HepG2 (cell line): ENCODE measurements around the gene PCBP1. TPM values are rescaled to one million over a fixed set of nuclear protein-coding genes. Genes with fewer than 3 reads are reported as not detected.
A peak's percentile ranks its signal among the peaks of the same experiment; 100 is the strongest.

Experiments used
- ATAC-seq: fragments of 200-7000 bp; cut with Tn5 transposase; 3 replicates; pipeline ENCODE4 v1.9.1; 2020; ENCODE audit warnings: mild to moderate bottlenecking, moderate library complexity
- BruUV-seq: library from RNA; stranded (reverse); fragments of 400-500 nt; replicated peaks from 2 replicates; lab custom pipeline; 2021; lab: Mats Ljungman, UMichigan
- CTCF ChIA-PET: fragments of 300-600 bp; formaldehyde crosslinking; extraction: SDS; loops from one replicate; lab custom pipeline; 2021; ENCODE audit warnings: low total read pairs, inconsistent platforms, low intra/inter-chr PET ratio; lab: Yijun Ruan, JAX
- POLR2A ChIA-PET: fragments of 350-600 bp; sonication (Branson Sonifier 250); formaldehyde crosslinking; loops from one replicate; lab custom pipeline; 2020; ENCODE audit warnings: antibody characterized with exemption, inconsistent platforms; lab: Yijun Ruan, JAX
- DNase-seq: peaks from one replicate; pipeline ENCODE4 v3.0.0-alpha.2; 2015; ENCODE audit warnings: low spot score
- FAIRE-seq: peaks from 3 replicates; lab custom pipeline; 2011; peaks lifted over from hg19 to GRCh38; lab: Jason Lieb, UNC
- H2AFZ ChIP-seq: one replicate; pipeline ENCODE4 v1.6.1; 2011; ENCODE audit warnings: low read length, inconsistent platforms
- H3K27ac ChIP-seq: fragments of 300-600 bp; 3 replicates; pipeline ENCODE4 v1.8.0; 2011; ENCODE audit warnings: mixed run types, mild to moderate bottlenecking, mixed read lengths, low read length, inconsistent platforms; ENCODE audit not compliant: insufficient read depth; ENCODE audit errors: extremely low read length
- H3K27me3 ChIP-seq, 2 experiments: fragments of 200-600 bp in 1 of 2; 2 replicates in 1 of 2; 3 replicates in 1 of 2; pipeline versions ENCODE4 v1.6.0 to v1.8.0; 2011; ENCODE audit warnings: low read length in 2 of 2, mild to moderate bottlenecking in 2 of 2, moderate library complexity in 2 of 2, inconsistent platforms in 1 of 2; ENCODE audit not compliant: insufficient read depth in 2 of 2, control insufficient read depth in 1 of 2
- H3K36me3 ChIP-seq, 2 experiments: fragments of 200-600 bp in 1 of 2; replicated peaks in 1 of 2; 2 replicates in 1 of 2; 3 replicates in 1 of 2; pipeline versions ENCODE4 v1.5.1 to v1.8.0; 2011; ENCODE audit warnings: low read length in 2 of 2, inconsistent platforms in 1 of 2; ENCODE audit not compliant: insufficient read depth in 2 of 2, control insufficient read depth in 1 of 2
- H3K4me1 ChIP-seq: 2 replicates; pipeline ENCODE4 v1.5.1; 2012; ENCODE audit warnings: low read length, inconsistent platforms; ENCODE audit not compliant: insufficient read depth
- H3K4me2 ChIP-seq: 2 replicates; pipeline ENCODE4 v1.6.0; 2011; ENCODE audit warnings: low read depth, low read length, inconsistent platforms
- H3K4me3 ChIP-seq, 3 experiments: fragments of 200-600 bp in 1 of 3; sonication (generic), shearing (Covaris generic) in 1 of 3; replicated peaks in 1 of 3; 2 replicates each; pipeline ENCODE4 v1.5.1; 2011 to 2016; ENCODE audit warnings: low read length in 3 of 3, inconsistent platforms in 2 of 3, low read depth in 2 of 3, mild to moderate bottlenecking in 2 of 3, control low read depth in 1 of 3, mixed read lengths in 1 of 3; ENCODE audit not compliant: insufficient read depth in 1 of 3
- H3K79me2 ChIP-seq: one replicate; pipeline ENCODE4 v1.6.1; 2011; ENCODE audit warnings: low read length, inconsistent platforms; ENCODE audit not compliant: insufficient read depth
- H3K9ac ChIP-seq: 2 replicates; pipeline ENCODE4 v1.6.0; 2011; ENCODE audit warnings: mild to moderate bottlenecking, low read depth, low read length, inconsistent platforms; ENCODE audit not compliant: insufficient read depth
- H3K9me3 ChIP-seq: 2 replicates; pipeline ENCODE4 v1.5.1; 2012; ENCODE audit warnings: mild to moderate bottlenecking, low read length
- H4K20me1 ChIP-seq: 2 replicates; pipeline ENCODE4 v1.6.0; 2011; ENCODE audit warnings: inconsistent platforms, mild to moderate bottlenecking, low read length, moderate library complexity; ENCODE audit not compliant: insufficient read depth
- AFF4 ChIP-seq: sonication (generic); formaldehyde crosslinking; IDR thresholded peaks from 2 replicates; pipeline ENCODE4 v1.4.0; 2020; ENCODE audit warnings: missing genetic modification reagents
- ATF3 ChIP-seq: sonication (generic); formaldehyde crosslinking; IDR thresholded peaks from 2 replicates; pipeline ENCODE4 v1.4.0; 2020; ENCODE audit warnings: missing genetic modification reagents
- GFI1 ChIP-seq: sonication (generic); formaldehyde crosslinking; IDR thresholded peaks from 2 replicates; pipeline ENCODE4 v1.5.0; 2020; ENCODE audit warnings: missing genetic modification reagents, mild to moderate bottlenecking, borderline replicate concordance
- JARID2 ChIP-seq: sonication (generic); formaldehyde crosslinking; IDR thresholded peaks from 2 replicates; pipeline ENCODE4 v1.8.1; 2023; ENCODE audit warnings: missing genetic modification reagents, inconsistent platforms; ENCODE audit not compliant: insufficient replicate concordance
- SIN3B ChIP-seq: fragments of 150-350 bp; IDR thresholded peaks from 2 replicates; pipeline ENCODE4 v1.6.1; 2014; ENCODE audit warnings: low read length
- ZBED4 ChIP-seq: sonication (generic); formaldehyde crosslinking; IDR thresholded peaks from 2 replicates; pipeline ENCODE4 v1.4.0; 2020; ENCODE audit warnings: missing genetic modification reagents, borderline replicate concordance
- ZC3H13 ChIP-seq: sonication (generic); formaldehyde crosslinking; IDR thresholded peaks from 2 replicates; pipeline ENCODE4 v1.8.1; 2023; ENCODE audit warnings: mild to moderate bottlenecking, missing genetic modification reagents, moderate library complexity
- ZFP36L1 ChIP-seq: sonication (generic); formaldehyde crosslinking; IDR thresholded peaks from 2 replicates; pipeline ENCODE4 v1.8.0; 2022; ENCODE audit warnings: mild to moderate bottlenecking, missing genetic modification reagents, moderate library complexity
- ZMYM2 ChIP-seq: sonication (generic); formaldehyde crosslinking; IDR thresholded peaks from 2 replicates; pipeline ENCODE4 v1.8.0; 2022; ENCODE audit warnings: mild to moderate bottlenecking, missing genetic modification reagents
- ZNF460 ChIP-seq: sonication (generic); formaldehyde crosslinking; IDR thresholded peaks from 2 replicates; pipeline ENCODE4 v1.5.1; 2020; ENCODE audit warnings: missing genetic modification reagents, mild to moderate bottlenecking, borderline replicate concordance
- ZNF570 ChIP-seq: sonication (generic); formaldehyde crosslinking; IDR thresholded peaks from 2 replicates; pipeline ENCODE4 v1.4.0; 2020; ENCODE audit warnings: mild to moderate bottlenecking, missing genetic modification reagents, borderline replicate concordance
- WGBS: methylation state at CpG from one replicate; pipeline ENCODE4 v1.1.6; 2017; ENCODE audit warnings: low lambda C conversion rate; 5-methylcytosine and 5-hydroxymethylcytosine counted together
- in situ Hi-C: cut with HindIII; loops from 2 replicates; pipeline ENCODE4 v1.10.0; 2017; ENCODE audit warnings: low pct_unique_long_range_greater_than_20kb; ENCODE audit not compliant: extremely low pct_ligation_motif_present
- intact Hi-C: fragments of 100-400 bp; cut with micrococcal nuclease; formaldehyde crosslinking; loops from one replicate; pipeline ENCODE4 v1.10.0; 2022; ENCODE audit not compliant: unreplicated experiment
- polyA plus RNA-seq, 8 experiments: library from polyadenylated mRNA; depleted of rRNA in 3 of 8; stranded (reverse) in 7 of 8; unstranded in 1 of 8; fragments of >200 nt; fragmentation: Illumina TruSeq in 4 of 8; extraction: Trizol in 4 of 8; gene quantifications; 2 replicates each; pipeline versions ENCODE4 v1.2.1 to v1.2.3, GENCODE V29; 2011 to 2016; ENCODE audit warnings: low read depth in 4 of 8, missing spikeins in 1 of 8, mixed read lengths in 1 of 8; ENCODE audit not compliant: insufficient read depth in 1 of 8
- total RNA-seq, 5 experiments: library from RNA; depleted of rRNA; stranded (reverse); fragments of >200 nt; fragmentation: Illumina TruSeq; extraction: Trizol; gene quantifications; 2 replicates each; pipeline ENCODE4 v1.2.3, GENCODE V29; 2016; ENCODE audit warnings: low read depth in 1 of 5

The PCBP1 gene
- total and polyA plus RNA-seq, 2 of the 13 experiments (the other 11 are each of a cell fraction or from before 2014, with no cell fraction given): 32.0 to 137 TPM

- TF ChIP-seq GFI1 (CRISPR knock-in tag) (no peak), ZFP36L1 (peak; percentile 20; the same call in 1 of the 2 replicates), ZC3H13 (peak; percentile 72)
Observed at GRCh38 chr2:70089983-70090525, 2.8 kb downstream of the PCBP1 start (continued).

- Histone ChIP-seq H3K4me1 (peaks cover 53% of the 10 kb centered on the region), H3K79me2 (peaks cover 25% of the 10 kb centered on the region), H2AFZ (no peak overlapping the region), H3K27ac (peak overlapping the region; percentile 17), H4K20me1 (no peaks in the 10 kb centered on the region; the same call in 1 of the 2 replicates), H3K9ac (no peak overlapping the region), H3K4me3 (no peak overlapping the region), H3K4me2 (no peak overlapping the region), H3K9me3 (no peaks in the 10 kb centered on the region), H3K36me3 (0 out of 5 replicates have a peak, but pooled peaks cover 0 to 1% of the 10 kb centered on the region in 2 experiments), H3K27me3 (no peaks in the 10 kb centered on the region; a peak in 1 of 5 replicates)
- ChIA-PET CTCF (no interaction called here), POLR2A (interaction anchor here (0.6 to 24.7 kb wide), 7 partner anchors 8 to 176 kb away, joined by 3 to 423 read pairs (median 7); partner anchors contain the start of genes C2orf42, MXD1 and PCYOX1)
- FAIRE-seq (no peak), DNase-seq (no peak), ATAC-seq (no peak)
- intact Hi-C loops: no loop called here
- TF ChIP-seq ATF3 (CRISPR knock-in tag): no peak
- TF ChIP-seq ZNF460 (CRISPR knock-in tag): peak; percentile 90
- no peak for TF ChIP-seq ZMYM2 (CRISPR knock-in tag)
- no peak for TF ChIP-seq ZNF570 (CRISPR knock-in tag)
- no peak for TF ChIP-seq AFF4 (CRISPR knock-in tag)
- TF ChIP-seq SIN3B: no peak
- no peak for TF ChIP-seq JARID2 (CRISPR knock-in tag)
- TF ChIP-seq ZBED4 (CRISPR knock-in tag): no peak
- in situ Hi-C loops: no loop called here
- no TSS peak for BruUV-seq
- WGBS: 83% methylated on average over 4 of the region's 4 CpGs
Observed at GRCh38 chr2:70090706-70091334, 3.5 kb downstream of the PCBP1 start.
